Measurements from ENCODE around the gene RAB31.
A peak's percentile ranks its signal among the peaks of the same experiment; 100 is the strongest.

Gene RAB31

DNA sequence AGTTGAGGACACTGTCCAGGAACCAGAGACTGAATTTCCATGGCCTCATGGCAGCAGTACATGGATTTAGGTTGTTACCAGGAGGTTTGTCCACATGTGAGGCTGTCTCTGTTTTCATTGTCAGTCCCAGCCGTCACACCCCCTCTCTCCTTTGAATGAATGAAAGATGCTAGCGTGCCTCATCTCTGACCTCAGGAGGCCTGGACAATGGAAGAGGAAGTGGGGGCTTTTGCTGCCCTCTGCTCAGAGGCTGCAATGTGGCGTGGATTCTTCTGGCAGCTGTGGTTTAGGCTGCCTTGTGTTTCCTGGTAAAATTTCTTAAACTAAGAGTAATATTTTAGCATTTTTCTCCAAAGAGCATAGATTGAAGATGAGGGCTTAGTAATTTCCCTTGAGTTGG is 47.5 kb downstream of the RAB31 start:
- H3K23ac ChIP-seq (ENCODE audit: low read length in 2 of 2) = no peak overlapping the region
- no peak overlapping the region for H2BK15ac ChIP-seq (ENCODE audit: low read depth, poor library complexity, severe bottlenecking)
- no peak overlapping the region for H3K4ac ChIP-seq (ENCODE audit: low read depth in 1 of 2, low read length in 2 of 2)
- H3K79me1 ChIP-seq (replicated peaks; ENCODE audit: low read length, poor library complexity, severe bottlenecking) = peaks cover 2% of the 10 kb centered on the region
- no peak overlapping the region for H4K91ac ChIP-seq (ENCODE audit: low read length)
- DNase-seq = no peak
- no peak overlapping the region for H3K14ac ChIP-seq (ENCODE audit: low read length in 2 of 2)
- no peak overlapping the region for H2AK5ac ChIP-seq (ENCODE audit: low read length, severe bottlenecking)
- H3K9me3 ChIP-seq (ENCODE audit: control insufficient read depth, low read length) = no peaks in the 10 kb centered on the region
- H2BK5ac ChIP-seq (ENCODE audit: low read depth, low read length, poor library complexity, severe bottlenecking) = no peak overlapping the region
- H2BK120ac ChIP-seq (ENCODE audit: low read depth, low read length) = no peak overlapping the region
- 75% methylated on average over 2 of the region's 3 CpGs for WGBS
- H3K4me1 ChIP-seq (ENCODE audit: control insufficient read depth, insufficient read depth, low read depth, low read length) = peaks cover 14% of the 10 kb centered on the region
- no peak overlapping the region for H3K9ac ChIP-seq (ENCODE audit: low read length)
- H3K18ac ChIP-seq (ENCODE audit: low read depth in 1 of 2, low read length in 2 of 2) = peak overlapping the region in 1 of 2 experiments; percentile 32
- H4K8ac ChIP-seq (ENCODE audit: low read length) = no peak overlapping the region
- H3K4me3 ChIP-seq (ENCODE audit: insufficient read depth in 1 of 2, low read depth in 1 of 2, low read length in 2 of 2) = no peak overlapping the region
- no peak overlapping the region for H3K27ac ChIP-seq (ENCODE audit: low read length, poor library complexity, severe bottlenecking)
- no peaks in the 10 kb centered on the region for H3K36me3 ChIP-seq (ENCODE audit: control insufficient read depth in 1 of 2, insufficient read depth in 2 of 2, low read depth in 1 of 2, low read length in 2 of 2)
- no peaks in the 10 kb centered on the region for H3K27me3 ChIP-seq (ENCODE audit: control insufficient read depth in 1 of 2, insufficient read depth in 1 of 2, low read length in 2 of 2)
- no peak overlapping the region for H2AFZ ChIP-seq (ENCODE audit: low read depth, low read length)
- no peak overlapping the region for H3K4me2 ChIP-seq (ENCODE audit: low read length, poor library complexity, severe bottlenecking)
- H2BK12ac ChIP-seq (ENCODE audit: low read length in 2 of 2) = no peak overlapping the region

DNA sequence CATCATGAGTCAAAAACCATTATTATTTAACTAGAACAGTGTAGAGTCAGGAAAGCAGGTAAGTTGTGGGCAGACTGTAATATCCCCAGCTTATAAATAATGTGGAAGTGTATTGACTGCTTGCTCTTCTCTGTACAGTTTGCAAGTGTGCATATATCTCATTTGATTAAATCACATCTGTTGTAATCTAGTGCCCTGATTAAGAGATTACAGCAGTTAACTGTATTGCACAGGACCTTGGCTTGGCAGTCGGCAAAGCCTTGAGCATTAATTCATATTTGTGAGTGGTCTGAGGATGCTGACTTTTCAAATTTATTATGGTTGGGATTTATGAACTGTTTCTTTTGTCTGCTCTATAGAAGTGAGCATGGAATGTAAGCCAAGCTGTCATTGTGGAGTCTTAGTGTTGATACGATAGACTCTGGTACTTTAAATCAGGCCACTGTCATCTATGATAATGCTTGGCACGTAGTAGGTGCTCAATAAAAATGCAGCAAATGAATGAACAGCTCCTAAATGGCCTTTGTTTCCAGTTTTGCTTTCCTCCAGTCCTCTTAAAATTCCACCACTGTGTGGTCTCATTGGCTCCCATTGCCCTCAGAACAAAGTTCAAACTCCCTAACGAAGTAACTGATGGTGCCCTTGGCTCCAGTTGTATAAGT is 48.3 kb downstream of the RAB31 start:
- H2AFZ ChIP-seq (ENCODE audit: low read depth, low read length) = no peak overlapping the region
- H2BK5ac ChIP-seq (ENCODE audit: low read depth, low read length, poor library complexity, severe bottlenecking) = no peak overlapping the region
- peaks cover 4% of the 10 kb centered on the region for H3K79me1 ChIP-seq (replicated peaks; ENCODE audit: low read length, poor library complexity, severe bottlenecking)
- H3K23ac ChIP-seq (ENCODE audit: low read length in 2 of 2) = no peak overlapping the region
- no peaks in the 10 kb centered on the region for H3K9me3 ChIP-seq (ENCODE audit: control insufficient read depth, low read length)
- 99% methylated on average over 3 of the region's 4 CpGs for WGBS
- H2BK120ac ChIP-seq (ENCODE audit: low read depth, low read length) = no peak overlapping the region
- H2AK5ac ChIP-seq (ENCODE audit: low read length, severe bottlenecking) = no peak overlapping the region
- peak overlapping the region in 1 of 2 experiments; percentile 11 for H2BK12ac ChIP-seq (ENCODE audit: low read length in 2 of 2)
- no peak overlapping the region for H3K27ac ChIP-seq (ENCODE audit: low read length, poor library complexity, severe bottlenecking)
- peaks cover 14% of the 10 kb centered on the region for H3K4me1 ChIP-seq (ENCODE audit: control insufficient read depth, insufficient read depth, low read depth, low read length)
- no peak overlapping the region for H3K14ac ChIP-seq (ENCODE audit: low read length in 2 of 2)
- H3K4me3 ChIP-seq (ENCODE audit: insufficient read depth in 1 of 2, low read depth in 1 of 2, low read length in 2 of 2) = no peak overlapping the region
- no peak overlapping the region for H4K8ac ChIP-seq (ENCODE audit: low read length)
- no peak overlapping the region for H3K4ac ChIP-seq (ENCODE audit: low read depth in 1 of 2, low read length in 2 of 2)
- H3K9ac ChIP-seq (ENCODE audit: low read length) = no peak overlapping the region
- no peak for DNase-seq
- H3K27me3 ChIP-seq (ENCODE audit: control insufficient read depth in 1 of 2, insufficient read depth in 1 of 2, low read length in 2 of 2) = no peaks in the 10 kb centered on the region
- H3K18ac ChIP-seq (ENCODE audit: low read depth in 1 of 2, low read length in 2 of 2) = no peak overlapping the region
- H2BK15ac ChIP-seq (ENCODE audit: low read depth, poor library complexity, severe bottlenecking) = no peak overlapping the region
- H4K91ac ChIP-seq (ENCODE audit: low read length) = no peak overlapping the region
- H3K4me2 ChIP-seq (ENCODE audit: low read length, poor library complexity, severe bottlenecking) = no peak overlapping the region
- no peaks in the 10 kb centered on the region for H3K36me3 ChIP-seq (ENCODE audit: control insufficient read depth in 1 of 2, insufficient read depth in 2 of 2, low read depth in 1 of 2, low read length in 2 of 2)

DNA sequence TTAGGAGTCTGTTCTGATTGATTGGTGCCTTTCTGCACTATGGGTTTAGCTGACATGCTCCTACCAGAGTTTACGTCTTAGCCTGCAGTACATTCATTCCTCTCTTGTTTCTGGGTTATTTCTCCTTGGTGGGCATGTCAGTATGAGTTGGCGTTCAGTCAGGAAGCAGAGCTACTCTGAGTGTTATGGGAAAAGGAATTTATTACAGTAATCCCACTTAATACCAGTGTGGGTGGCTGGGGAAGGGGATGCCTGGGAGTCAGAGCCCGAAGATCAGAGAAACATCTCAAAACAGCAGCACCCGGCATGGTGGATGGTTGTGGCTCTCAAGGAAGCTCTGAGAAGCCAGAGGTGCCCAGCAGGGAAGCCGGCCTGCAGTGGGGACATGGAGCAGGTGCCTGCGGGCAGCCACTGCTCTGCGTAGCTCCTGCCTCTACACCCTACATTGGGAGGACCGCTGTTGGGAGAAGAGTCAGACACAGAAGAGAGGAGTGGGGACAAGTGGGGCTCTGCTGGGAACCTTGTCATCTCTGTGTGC is 48.9 kb downstream of the RAB31 start:
- Histone ChIP-seq H3K9me3 (ENCODE audit: control insufficient read depth, low read length) (no peaks in the 10 kb centered on the region), H2AK5ac (ENCODE audit: low read length, severe bottlenecking) (no peak overlapping the region), H3K23ac (ENCODE audit: low read length in 2 of 2) (no peak overlapping the region), H4K8ac (ENCODE audit: low read length) (no peak overlapping the region), H3K27ac (ENCODE audit: low read length, poor library complexity, severe bottlenecking) (no peak overlapping the region), H4K91ac (ENCODE audit: low read length) (no peak overlapping the region), H2BK120ac (ENCODE audit: low read depth, low read length) (no peak overlapping the region), H3K4me1 (ENCODE audit: control insufficient read depth, insufficient read depth, low read depth, low read length) (peaks cover 14% of the 10 kb centered on the region), H3K14ac (ENCODE audit: low read length in 2 of 2) (no peak overlapping the region), H3K27me3 (ENCODE audit: control insufficient read depth in 1 of 2, insufficient read depth in 1 of 2, low read length in 2 of 2) (no peaks in the 10 kb centered on the region), H3K4me2 (ENCODE audit: low read length, poor library complexity, severe bottlenecking) (no peak overlapping the region), H2AFZ (ENCODE audit: low read depth, low read length) (no peak overlapping the region), H3K9ac (ENCODE audit: low read length) (no peak overlapping the region), H2BK15ac (ENCODE audit: low read depth, poor library complexity, severe bottlenecking) (no peak overlapping the region), H3K4ac (ENCODE audit: low read depth in 1 of 2, low read length in 2 of 2) (no peak overlapping the region), H3K79me1 (replicated peaks; ENCODE audit: low read length, poor library complexity, severe bottlenecking) (peaks cover 7% of the 10 kb centered on the region), H3K36me3 (ENCODE audit: control insufficient read depth in 1 of 2, insufficient read depth in 2 of 2, low read depth in 1 of 2, low read length in 2 of 2) (no peaks in the 10 kb centered on the region), H3K4me3 (ENCODE audit: insufficient read depth in 1 of 2, low read depth in 1 of 2, low read length in 2 of 2) (no peak overlapping the region), H2BK5ac (ENCODE audit: low read depth, low read length, poor library complexity, severe bottlenecking) (no peak overlapping the region), H2BK12ac (ENCODE audit: low read length in 2 of 2) (peak overlapping the region in 1 of 2 experiments; percentile 11), H3K18ac (ENCODE audit: low read depth in 1 of 2, low read length in 2 of 2) (peak overlapping the region in 1 of 2 experiments; percentile 16)
- DNase-seq = peak; percentile 51
- WGBS = 78% methylated on average over 8 of the region's 8 CpGs

DNA sequence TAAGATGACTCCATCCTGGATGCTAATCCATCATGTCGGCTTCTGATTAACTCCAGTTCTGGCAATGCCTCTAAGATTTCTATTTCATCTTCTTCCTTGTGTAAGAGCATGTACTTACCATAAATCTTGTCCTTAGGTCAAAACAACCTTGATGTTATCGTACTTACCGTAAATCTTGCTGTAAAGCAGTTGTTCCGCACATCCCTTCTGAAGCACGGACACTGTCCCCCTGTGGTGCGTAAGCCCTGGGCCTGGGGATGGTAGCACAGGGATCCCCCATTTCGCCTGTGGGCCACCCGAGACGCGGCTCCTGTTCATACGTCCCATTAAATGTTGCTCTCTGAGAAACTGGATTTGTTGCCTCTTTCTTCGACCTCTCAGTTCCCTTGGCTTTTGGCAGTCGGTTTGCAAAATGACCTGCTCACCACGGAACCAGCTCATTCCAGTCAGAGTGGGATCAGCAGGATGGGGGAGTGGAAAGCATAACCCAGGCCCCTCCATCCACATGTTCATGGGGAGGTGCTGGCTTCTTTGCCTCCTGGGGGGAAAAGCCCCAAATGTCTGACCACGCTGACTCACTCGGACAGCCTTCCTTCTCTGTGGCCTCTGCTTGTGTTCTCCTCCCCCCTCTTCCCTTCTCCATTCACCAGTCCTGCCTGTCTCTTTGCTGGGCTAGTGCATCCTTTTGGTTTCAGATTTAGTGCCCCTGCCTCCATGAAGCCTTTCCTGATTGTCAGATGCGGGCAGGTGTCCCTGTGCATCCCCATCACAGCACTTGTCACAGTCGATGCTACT is 49.9 kb downstream of the RAB31 start:
- Histone ChIP-seq H2AK5ac (ENCODE audit: low read length, severe bottlenecking) (peak overlapping the region; percentile 33), H4K91ac (ENCODE audit: low read length) (peak overlapping the region; percentile 23), H2AFZ (ENCODE audit: low read depth, low read length) (no peak overlapping the region), H3K27me3 (ENCODE audit: control insufficient read depth in 1 of 2, insufficient read depth in 1 of 2, low read length in 2 of 2) (no peaks in the 10 kb centered on the region), H3K79me1 (replicated peaks; ENCODE audit: low read length, poor library complexity, severe bottlenecking) (peaks cover 14% of the 10 kb centered on the region), H3K4me1 (ENCODE audit: control insufficient read depth, insufficient read depth, low read depth, low read length) (peaks cover 14% of the 10 kb centered on the region), H3K4me2 (ENCODE audit: low read length, poor library complexity, severe bottlenecking) (no peak overlapping the region), H3K23ac (ENCODE audit: low read length in 2 of 2) (no peak overlapping the region), H3K14ac (ENCODE audit: low read length in 2 of 2) (peak overlapping the region in 1 of 2 experiments; percentile 53), H2BK12ac (ENCODE audit: low read length in 2 of 2) (peak overlapping the region in 1 of 2 experiments; percentile 52), H2BK15ac (ENCODE audit: low read depth, poor library complexity, severe bottlenecking) (no peak overlapping the region), H3K4ac (ENCODE audit: low read depth in 1 of 2, low read length in 2 of 2) (no peak overlapping the region), H3K36me3 (ENCODE audit: control insufficient read depth in 1 of 2, insufficient read depth in 2 of 2, low read depth in 1 of 2, low read length in 2 of 2) (no peaks in the 10 kb centered on the region), H3K27ac (ENCODE audit: low read length, poor library complexity, severe bottlenecking) (peak overlapping the region; percentile 30), H4K8ac (ENCODE audit: low read length) (peak overlapping the region; percentile 52), H2BK120ac (ENCODE audit: low read depth, low read length) (no peak overlapping the region), H3K9ac (ENCODE audit: low read length) (peak overlapping the region; percentile 2), H3K18ac (ENCODE audit: low read depth in 1 of 2, low read length in 2 of 2) (peak overlapping the region; percentile 8 to 55), H2BK5ac (ENCODE audit: low read depth, low read length, poor library complexity, severe bottlenecking) (no peak overlapping the region), H3K4me3 (ENCODE audit: insufficient read depth in 1 of 2, low read depth in 1 of 2, low read length in 2 of 2) (no peak overlapping the region), H3K9me3 (ENCODE audit: control insufficient read depth, low read length) (no peaks in the 10 kb centered on the region)
- DNase-seq = peak; percentile 74
- 66% methylated on average over 18 of the region's 18 CpGs for WGBS

Measured in mesenchymal stem cell (in vitro differentiated cells and primary cell).